Measurements from ENCODE around the gene CAV3. TPM values are rescaled to one million over a fixed set of nuclear protein-coding genes. Genes with fewer than 3 reads are reported as not detected.

Gene CAV3
- total RNA-seq, 1 donor from 2014 or later, result not detected

- H2AFZ ChIP-seq (ENCODE audit: low read depth, low read length), result peak within 1 kb of the TSS; percentile 86
- peak within 1 kb of the TSS; percentile 79 for H3K4me3 ChIP-seq (ENCODE audit: insufficient read depth, low read depth, low read length)
- peaks cover 50% of the 10 kb centered on the region for H3K79me2 ChIP-seq (ENCODE audit: insufficient read depth, low read length)
- peaks cover 4% of the 10 kb centered on the region for H3K4me1 Mint-ChIP-seq (ENCODE audit: low read depth, unreplicated experiment)
- H3K4me3 Mint-ChIP-seq (ENCODE audit: unreplicated experiment), result peak within 1 kb of the TSS; percentile 82
- no peaks in the 10 kb centered on the region for H3K9me3 Mint-ChIP-seq (ENCODE audit: unreplicated experiment)
- DNase-seq (ENCODE audit: low read depth) (peak; percentile 77), FAIRE-seq (peak; percentile 23)
- peak within 1 kb of the TSS; percentile 85 for H3K9ac ChIP-seq (ENCODE audit: low read length)
- peak within 1 kb of the TSS; percentile 98 for H3K4me2 ChIP-seq (ENCODE audit: low read length)
- peaks cover 30% of the 10 kb centered on the region for H4K20me1 ChIP-seq (ENCODE audit: insufficient read depth, low read length)
- peaks cover 51% of the 10 kb centered on the region for H3K4me1 ChIP-seq (ENCODE audit: insufficient read depth, low read length)
- TF ChIP-seq EZH2 (IDR thresholded peaks at IDR 0.05; ENCODE audit: insufficient read depth, low read length) (no peak), CTCF (IDR thresholded peaks at IDR 0.05; ENCODE audit: insufficient read depth, low read depth, low read length) (peak; percentile 92)
- no peaks in the 10 kb centered on the region for H3K9me3 ChIP-seq (ENCODE audit: insufficient read depth, low read depth, low read length)
- no peaks in the 10 kb centered on the region for H3K27me3 ChIP-seq (ENCODE audit: insufficient read depth, low read length)
- peaks cover 32% of the 10 kb centered on the region for H3K27me3 Mint-ChIP-seq (ENCODE audit: low read depth, unreplicated experiment)
- H3K27ac ChIP-seq (ENCODE audit: low read depth, low read length), result peak within 1 kb of the TSS; percentile 74
- H3K36me3 Mint-ChIP-seq (ENCODE audit: low read depth, unreplicated experiment), result peaks cover 2% of the 10 kb centered on the region
- peak within 1 kb of the TSS; percentile 26 for H3K27ac Mint-ChIP-seq (ENCODE audit: unreplicated experiment)
- H3K36me3 ChIP-seq (ENCODE audit: insufficient read depth, low read length), result peaks cover 13% of the 10 kb centered on the region
Measured at GRCh38 chr3:8769088-8769822, 35.7 kb downstream of the CAV3 start, which contains the start of gene OXTR. Gene OXTR, minus strand, starts transcription at chr3:8769613. Its CDS starts 1,426 bp downstream, at chr3:8768187.

GRCh38 chr3:8773941-8774542 lies 40.4 kb downstream of the CAV3 start:
- Mint-ChIP-seq H3K4me1 (ENCODE audit: low read depth, unreplicated experiment) (peaks cover 8% of the 10 kb centered on the region), H3K27me3 (ENCODE audit: low read depth, unreplicated experiment) (peaks cover 6% of the 10 kb centered on the region), H3K9me3 (ENCODE audit: unreplicated experiment) (no peaks in the 10 kb centered on the region), H3K36me3 (ENCODE audit: low read depth, unreplicated experiment) (no peaks in the 10 kb centered on the region), H3K4me3 (ENCODE audit: unreplicated experiment) (no peak overlapping the region), H3K27ac (ENCODE audit: unreplicated experiment) (no peak overlapping the region)
- no peak for FAIRE-seq
- H3K4me3 ChIP-seq (ENCODE audit: insufficient read depth, low read depth, low read length), result no peak overlapping the region
- H4K20me1 ChIP-seq (ENCODE audit: insufficient read depth, low read length), result no peaks in the 10 kb centered on the region
- no peaks in the 10 kb centered on the region for H3K36me3 ChIP-seq (ENCODE audit: insufficient read depth, low read length)
- H3K27ac ChIP-seq (ENCODE audit: low read depth, low read length), result no peak overlapping the region
- H3K9ac ChIP-seq (ENCODE audit: low read length), result no peak overlapping the region
- DNase-seq (ENCODE audit: low read depth), result no peak
- TF ChIP-seq EZH2 (IDR thresholded peaks at IDR 0.05; ENCODE audit: insufficient read depth, low read length) (no peak), CTCF (IDR thresholded peaks at IDR 0.05; ENCODE audit: insufficient read depth, low read depth, low read length) (no peak)
- H3K4me1 ChIP-seq (ENCODE audit: insufficient read depth, low read length), result peaks cover 33% of the 10 kb centered on the region
- no peak overlapping the region for H3K4me2 ChIP-seq (ENCODE audit: low read length)
- peaks cover 2% of the 10 kb centered on the region for H3K79me2 ChIP-seq (ENCODE audit: insufficient read depth, low read length)
- no peak overlapping the region for H2AFZ ChIP-seq (ENCODE audit: low read depth, low read length)
- no peaks in the 10 kb centered on the region for H3K9me3 ChIP-seq (ENCODE audit: insufficient read depth, low read depth, low read length)
- H3K27me3 ChIP-seq (ENCODE audit: insufficient read depth, low read length), result no peaks in the 10 kb centered on the region
